Effector memory CD4-positive, alpha-beta T cell (primary cell): ENCODE data around the gene PKD1.

Source experiments
- DNase-seq, 3 donors: peaks; one replicate each; pipeline ENCODE4 v3.0.0-alpha.2; 2020
- H3K27ac ChIP-seq: 2 replicates; pipeline ENCODE4 v1.7.0; 2013; ENCODE audit warnings: mild to moderate bottlenecking, low read length, moderate library complexity; ENCODE audit not compliant: insufficient read depth, poor library complexity, severe bottlenecking
- H3K27me3 ChIP-seq: replicated peaks from 2 replicates; pipeline ENCODE4 v1.7.0; 2013; ENCODE audit warnings: mild to moderate bottlenecking, low read length; ENCODE audit not compliant: insufficient read depth, control insufficient read depth, poor library complexity, severe bottlenecking
- H3K36me3 ChIP-seq: 2 replicates; pipeline ENCODE4 v1.7.0; 2013; ENCODE audit warnings: mild to moderate bottlenecking, low read length, moderate library complexity; ENCODE audit not compliant: control insufficient read depth, insufficient read depth
- H3K4me1 ChIP-seq: 2 replicates; pipeline ENCODE4 v1.7.0; 2013; ENCODE audit warnings: low read length, mild to moderate bottlenecking; ENCODE audit not compliant: control insufficient read depth, insufficient read depth, poor library complexity, severe bottlenecking
- H3K4me3 ChIP-seq: 2 replicates; pipeline ENCODE4 v1.7.0; 2013; ENCODE audit warnings: low read length, low read depth, mild to moderate bottlenecking; ENCODE audit not compliant: insufficient read depth, poor library complexity, severe bottlenecking
- H3K9me3 ChIP-seq: 2 replicates; pipeline ENCODE4 v1.7.0; 2013; ENCODE audit warnings: mild to moderate bottlenecking, low read length, moderate library complexity; ENCODE audit not compliant: control insufficient read depth

The PKD1 gene

GRCh38 chr16:2170587-2171435 lies 35.1 kb upstream of the PKD1 start:
- Histone ChIP-seq H3K4me1 (no peaks in the 10 kb centered on the region), H3K9me3 (no peaks in the 10 kb centered on the region), H3K27me3 (no peaks in the 10 kb centered on the region), H3K36me3 (peaks cover 59% of the 10 kb centered on the region), H3K27ac (no peak overlapping the region), H3K4me3 (no peak overlapping the region)
- no peak for DNase-seq

- Histone ChIP-seq H3K36me3 (peaks cover 53% of the 10 kb centered on the region), H3K27me3 (no peaks in the 10 kb centered on the region), H3K4me3 (no peak overlapping the region), H3K4me1 (no peaks in the 10 kb centered on the region), H3K9me3 (no peaks in the 10 kb centered on the region), H3K27ac (no peak overlapping the region)
- DNase-seq = no peak
Measured at GRCh38 chr16:2170080-2170479, 34.4 kb upstream of the PKD1 start.

DNA sequence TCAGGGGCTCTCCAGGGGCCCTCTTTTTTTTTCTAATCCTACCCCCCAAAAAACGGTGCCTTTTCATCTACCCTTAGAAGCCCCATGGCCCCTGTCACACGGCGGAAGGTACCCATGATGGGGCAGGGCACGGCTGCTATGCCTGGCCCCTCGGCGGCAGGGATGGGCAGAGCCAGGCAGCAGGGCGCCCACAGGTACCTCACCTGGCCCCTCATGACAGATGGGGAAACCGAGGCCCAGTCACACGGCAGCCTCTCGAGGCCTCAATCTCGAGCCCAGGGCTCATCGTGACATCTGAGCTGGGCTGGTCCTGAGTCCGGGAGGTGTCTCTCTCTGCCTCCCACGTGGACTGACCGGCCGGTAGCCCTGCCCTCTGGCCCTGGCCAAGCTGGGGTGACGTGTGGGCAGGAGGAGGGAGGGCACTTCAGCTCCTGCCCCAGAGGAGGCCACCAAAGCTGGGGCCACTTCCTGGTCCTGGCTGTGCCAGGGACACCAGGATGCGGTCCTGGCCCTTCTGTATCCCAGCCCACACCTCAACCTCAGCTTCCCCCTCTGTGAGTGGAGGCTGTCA lies 31.5 kb upstream of the PKD1 start:
- no peaks in the 10 kb centered on the region for H3K4me1 ChIP-seq
- DNase-seq = no peak
- peaks cover 34% of the 10 kb centered on the region for H3K36me3 ChIP-seq
- no peaks in the 10 kb centered on the region for H3K27me3 ChIP-seq
- H3K9me3 ChIP-seq = no peaks in the 10 kb centered on the region
- no peak overlapping the region for H3K27ac ChIP-seq
- H3K4me3 ChIP-seq = no peak overlapping the region

DNA sequence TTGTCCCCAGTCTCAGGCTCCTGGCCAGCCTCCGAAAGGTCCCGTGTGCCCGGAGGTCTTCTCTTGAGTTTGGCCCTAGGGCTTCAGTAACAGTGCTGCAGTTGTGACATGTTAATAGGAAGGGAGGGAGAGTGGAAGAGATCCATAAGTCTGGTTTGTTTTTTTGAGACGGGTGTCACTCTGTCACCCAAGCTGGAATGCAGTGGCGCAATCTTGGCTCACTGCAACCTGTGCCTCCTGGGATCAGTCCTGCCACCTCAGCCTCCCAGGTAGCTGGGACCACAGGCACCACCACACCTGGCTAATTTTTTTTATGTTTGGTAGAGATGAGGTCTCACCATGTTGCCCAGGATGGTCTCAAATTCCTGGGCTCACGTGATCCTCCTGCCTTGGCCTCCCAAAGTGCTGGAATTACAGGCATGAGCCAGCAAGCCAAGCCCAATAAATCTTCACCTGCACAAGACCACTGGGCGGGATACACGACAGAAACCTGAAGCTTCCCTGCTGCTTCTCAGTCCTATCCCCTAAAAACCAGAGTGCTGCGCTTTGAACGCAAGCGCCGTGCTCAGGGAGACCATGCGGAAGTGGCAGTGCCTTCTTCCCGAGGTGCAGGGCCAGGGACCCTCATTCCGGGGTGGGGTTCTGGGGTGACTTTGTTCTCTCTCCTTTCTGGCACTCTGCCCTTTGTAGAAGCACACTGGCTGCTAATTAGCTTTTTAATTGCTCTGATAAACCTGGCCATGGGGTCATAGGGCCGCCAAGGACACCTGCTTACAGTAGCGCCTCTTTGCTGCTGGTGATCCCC lies 30.8 kb upstream of the PKD1 start:
- Histone ChIP-seq H3K4me3 (no peak overlapping the region), H3K27me3 (no peaks in the 10 kb centered on the region), H3K9me3 (no peaks in the 10 kb centered on the region), H3K36me3 (peaks cover 27% of the 10 kb centered on the region), H3K4me1 (no peaks in the 10 kb centered on the region), H3K27ac (no peak overlapping the region)
- DNase-seq = no peak

DNA sequence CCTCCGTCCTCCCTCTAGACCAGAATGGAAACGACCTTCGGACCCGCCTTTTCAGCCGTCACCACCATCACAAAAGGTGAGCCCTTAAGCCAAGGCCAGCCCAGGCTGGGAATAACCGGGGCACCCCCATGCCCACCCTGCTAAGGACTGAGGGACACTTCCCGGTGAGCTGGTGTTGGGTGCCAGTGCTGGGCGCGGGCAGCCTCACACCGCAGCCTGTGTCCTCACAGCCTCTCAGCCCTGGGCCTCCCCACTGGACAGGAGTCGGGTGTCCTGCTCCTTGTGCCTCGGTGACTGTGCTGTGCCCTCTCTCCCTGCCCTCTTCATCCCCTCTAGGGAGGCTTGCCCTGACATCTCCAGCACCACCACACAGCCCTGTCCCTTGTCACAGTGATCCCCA lies 30.2 kb upstream of the PKD1 start:
- H3K27me3 ChIP-seq = no peaks in the 10 kb centered on the region
- H3K4me3 ChIP-seq = no peak overlapping the region
- H3K4me1 ChIP-seq = no peaks in the 10 kb centered on the region
- no peak overlapping the region for H3K27ac ChIP-seq
- H3K36me3 ChIP-seq = peaks cover 27% of the 10 kb centered on the region
- no peaks in the 10 kb centered on the region for H3K9me3 ChIP-seq
- no peak for DNase-seq

- Histone ChIP-seq H3K27ac (peak overlapping the region; percentile 37), H3K4me1 (no peaks in the 10 kb centered on the region), H3K36me3 (peaks cover 25% of the 10 kb centered on the region), H3K27me3 (no peaks in the 10 kb centered on the region), H3K9me3 (no peaks in the 10 kb centered on the region), H3K4me3 (no peak overlapping the region)
- DNase-seq = peak in 2 of 3 donors; percentile 29 to 39
Measured at GRCh38 chr16:2163211-2163881, 27.6 kb upstream of the PKD1 start.

DNA sequence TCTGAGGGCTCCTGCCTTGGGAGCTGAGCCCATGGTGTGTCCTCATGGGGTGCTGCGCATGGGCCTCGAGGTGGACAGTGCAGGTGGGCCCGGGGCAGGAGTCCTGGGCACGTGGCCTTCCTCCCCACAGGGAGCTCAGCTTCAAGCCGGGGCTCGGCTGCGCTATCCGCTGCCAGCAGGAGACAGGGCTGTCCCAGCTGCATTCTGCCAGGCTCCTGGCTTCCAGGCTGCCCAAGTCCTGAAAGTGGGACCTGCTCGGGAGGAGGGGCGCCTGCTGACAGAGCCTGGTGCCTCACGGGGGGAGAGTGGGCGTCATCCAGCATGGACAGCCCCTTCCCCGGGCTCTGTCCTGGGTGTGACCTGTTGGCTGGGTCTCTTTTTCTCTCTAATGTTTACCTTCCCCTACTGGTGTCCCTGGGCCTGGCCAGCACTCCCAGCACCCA lies 27.0 kb upstream of the PKD1 start:
- H3K27ac ChIP-seq = peak overlapping the region; percentile 37
- no peaks in the 10 kb centered on the region for H3K4me1 ChIP-seq
- peaks cover 19% of the 10 kb centered on the region for H3K36me3 ChIP-seq
- no peaks in the 10 kb centered on the region for H3K27me3 ChIP-seq
- no peak for DNase-seq
- H3K4me3 ChIP-seq = no peak overlapping the region
- no peaks in the 10 kb centered on the region for H3K9me3 ChIP-seq

DNA sequence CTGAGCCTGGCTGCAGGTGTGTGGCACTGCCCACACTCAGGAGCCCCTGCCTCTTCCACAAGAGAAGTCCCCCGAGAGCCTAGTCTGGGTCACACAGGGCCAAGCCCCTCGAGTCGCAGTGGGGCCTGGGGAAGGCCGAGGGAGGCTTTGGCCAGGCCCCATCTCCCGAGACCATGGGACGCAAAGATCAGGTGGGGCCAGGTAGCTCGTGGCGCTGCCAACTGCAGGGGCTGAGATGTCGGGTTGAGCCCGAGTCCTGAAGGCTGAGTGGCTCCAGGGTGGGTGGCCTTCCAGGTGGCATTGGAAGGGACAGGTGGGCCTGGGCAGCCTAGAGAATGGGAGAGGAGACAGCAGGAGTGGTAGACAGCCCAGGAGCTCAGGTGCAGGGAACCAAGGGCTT lies 26.2 kb upstream of the PKD1 start:
- no peak overlapping the region for H3K27ac ChIP-seq
- no peak for DNase-seq
- peaks cover 5% of the 10 kb centered on the region for H3K4me1 ChIP-seq
- H3K27me3 ChIP-seq = no peaks in the 10 kb centered on the region
- H3K36me3 ChIP-seq = peaks cover 11% of the 10 kb centered on the region
- H3K4me3 ChIP-seq = no peak overlapping the region
- no peaks in the 10 kb centered on the region for H3K9me3 ChIP-seq

- no peak overlapping the region for H3K27ac ChIP-seq
- peaks cover 12% of the 10 kb centered on the region for H3K4me1 ChIP-seq
- H3K4me3 ChIP-seq = no peak overlapping the region
- no peak for DNase-seq
- H3K27me3 ChIP-seq = no peaks in the 10 kb centered on the region
- H3K9me3 ChIP-seq = no peaks in the 10 kb centered on the region
- H3K36me3 ChIP-seq = peaks cover 4% of the 10 kb centered on the region
Measured at GRCh38 chr16:2160915-2161551, 25.3 kb upstream of the PKD1 start.
